HL-60 (cell line): ENCODE results near the gene PDGFRA.

Experiments used
- DNase-seq, 2 experiments: peaks; one replicate each; pipeline ENCODE4 v3.0.0-alpha.2; 2010 to 2020; ENCODE audit warnings: low read depth in 1 of 2, low spot score in 1 of 2
- H3K27ac ChIP-seq: fragments of 250-450 bp; sonication (Bioruptor Pico); replicated peaks from 2 replicates; pipeline ENCODE4 v1.5.1; 2020; ENCODE audit warnings: mild to moderate bottlenecking, moderate library complexity
- H3K27me3 ChIP-seq: fragments of 250-450 bp; sonication (Bioruptor Pico); 2 replicates; pipeline ENCODE4 v1.5.1; 2021; ENCODE audit warnings: mild to moderate bottlenecking, moderate library complexity; ENCODE audit not compliant: insufficient read depth, poor library complexity, severe bottlenecking
- H3K4me3 ChIP-seq: replicated peaks from 2 replicates; pipeline ENCODE4 v1.5.1; 2011; ENCODE audit warnings: mild to moderate bottlenecking, control low read depth, low read length; ENCODE audit not compliant: insufficient read depth
- CTCF ChIP-seq: IDR thresholded peaks from one replicate; pipeline ENCODE4 v1.5.1; 2011; ENCODE audit warnings: low read length, control low read depth, inconsistent platforms; ENCODE audit not compliant: insufficient read depth
- GABPA ChIP-seq: IDR thresholded peaks from 2 replicates; pipeline ENCODE4 v1.6.1; 2012; ENCODE audit warnings: low read depth
- POLR2AphosphoS5 ChIP-seq: IDR thresholded peaks from 2 replicates; pipeline ENCODE4 v1.6.1; 2012; ENCODE audit warnings: low read depth
- REST ChIP-seq: IDR thresholded peaks from 2 replicates; pipeline ENCODE4 v1.6.1; 2012; ENCODE audit warnings: low read depth; ENCODE audit not compliant: insufficient replicate concordance
- SPI1 ChIP-seq: IDR thresholded peaks from 2 replicates; pipeline ENCODE4 v1.6.1; 2012; ENCODE audit warnings: low read depth, mild to moderate bottlenecking, borderline replicate concordance

The PDGFRA gene

GRCh38 chr4:54256491-54257486, 27.7 kb downstream of the PDGFRA start:
- H3K27me3 ChIP-seq, result no peaks in the 10 kb centered on the region
- H3K4me3 ChIP-seq, result no peak overlapping the region
- DNase-seq, result no peak
- TF ChIP-seq CTCF (no peak), SPI1 (no peak), REST (no peak), POLR2AphosphoS5 (no peak), GABPA (no peak)
- H3K27ac ChIP-seq, result no peak overlapping the region

GRCh38 chr4:54265366-54265765, 36.3 kb downstream of the PDGFRA start:
- Histone ChIP-seq H3K27me3 (no peaks in the 10 kb centered on the region), H3K4me3 (no peak overlapping the region), H3K27ac (no peak overlapping the region)
- DNase-seq, result no peak
- TF ChIP-seq SPI1, result no peak
- no peak for TF ChIP-seq GABPA
- TF ChIP-seq POLR2AphosphoS5, result no peak
- no peak for TF ChIP-seq CTCF
- TF ChIP-seq REST, result no peak

GRCh38 chr4:54268151-54268550, 39.1 kb downstream of the PDGFRA start:
- H3K4me3 ChIP-seq, result no peak overlapping the region
- DNase-seq, result no peak
- H3K27ac ChIP-seq, result no peak overlapping the region
- no peak for TF ChIP-seq GABPA
- no peak for TF ChIP-seq REST
- no peak for TF ChIP-seq SPI1
- TF ChIP-seq CTCF, result no peak
- TF ChIP-seq POLR2AphosphoS5, result no peak
- H3K27me3 ChIP-seq, result no peaks in the 10 kb centered on the region
